Measurements from ENCODE around the gene RPH3AL. TPM values are rescaled to one million over a fixed set of nuclear protein-coding genes. Genes with fewer than 3 reads are reported as not detected.

The RPH3AL gene
- total and polyA plus RNA-seq, 10 of the 15 experiments (the other 5 are each of a cell fraction or from before 2014, with no cell fraction given) = 0.04 to 1.2 (median 0.47) TPM; not detected in 2

DNA sequence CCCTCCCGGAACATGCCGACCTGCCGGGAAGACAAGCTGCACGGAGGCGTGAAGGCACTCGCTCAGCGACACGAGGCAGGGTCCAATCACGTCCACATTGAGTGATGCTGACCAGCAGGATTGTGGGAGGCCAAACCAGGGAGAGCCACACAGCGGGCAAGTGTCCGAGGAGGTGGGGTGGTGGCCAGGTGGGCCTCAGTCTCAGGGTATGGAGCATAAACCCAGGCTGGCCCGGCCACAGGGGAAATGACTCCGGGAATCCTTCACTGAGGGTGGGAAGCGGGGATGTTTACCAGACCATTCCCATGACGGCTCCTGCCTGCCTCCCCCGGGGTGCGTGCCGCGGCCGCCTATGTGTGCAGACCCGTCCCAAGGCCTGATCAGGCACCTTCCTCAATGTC lies 62.5 kb downstream of the RPH3AL start:
- BruUV-seq (replicated peaks) = no TSS peak
- TF ChIP-seq JUNB (IDR thresholded peaks at IDR 0.05) = no peak
- no peak for TF ChIP-seq SP1 (IDR thresholded peaks at IDR 0.05; ENCODE audit: low read depth, low read length)
- TF ChIP-seq CHD1 (IDR thresholded peaks at IDR 0.05; ENCODE audit: low read depth, low read length) = no peak
- no peak for TF ChIP-seq SUPT20H (IDR thresholded peaks at IDR 0.05; ENCODE audit: borderline replicate concordance, control insufficient read depth, low read depth, low read length)
- TF ChIP-seq, protein P1, sequence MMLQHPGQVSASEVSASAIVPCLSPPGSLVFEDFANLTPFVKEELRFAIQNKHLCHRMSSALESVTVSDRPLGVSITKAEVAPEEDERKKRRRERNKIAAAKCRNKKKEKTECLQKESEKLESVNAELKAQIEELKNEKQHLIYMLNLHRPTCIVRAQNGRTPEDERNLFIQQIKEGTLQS (IDR thresholded peaks at IDR 0.05; ENCODE audit: borderline replicate concordance, extremely low read depth, low read depth, low read length) = no peak
- TF ChIP-seq BRCA1 (IDR thresholded peaks at IDR 0.05; ENCODE audit: low read depth, low read length) = no peak
- TF ChIP-seq, protein P2, sequence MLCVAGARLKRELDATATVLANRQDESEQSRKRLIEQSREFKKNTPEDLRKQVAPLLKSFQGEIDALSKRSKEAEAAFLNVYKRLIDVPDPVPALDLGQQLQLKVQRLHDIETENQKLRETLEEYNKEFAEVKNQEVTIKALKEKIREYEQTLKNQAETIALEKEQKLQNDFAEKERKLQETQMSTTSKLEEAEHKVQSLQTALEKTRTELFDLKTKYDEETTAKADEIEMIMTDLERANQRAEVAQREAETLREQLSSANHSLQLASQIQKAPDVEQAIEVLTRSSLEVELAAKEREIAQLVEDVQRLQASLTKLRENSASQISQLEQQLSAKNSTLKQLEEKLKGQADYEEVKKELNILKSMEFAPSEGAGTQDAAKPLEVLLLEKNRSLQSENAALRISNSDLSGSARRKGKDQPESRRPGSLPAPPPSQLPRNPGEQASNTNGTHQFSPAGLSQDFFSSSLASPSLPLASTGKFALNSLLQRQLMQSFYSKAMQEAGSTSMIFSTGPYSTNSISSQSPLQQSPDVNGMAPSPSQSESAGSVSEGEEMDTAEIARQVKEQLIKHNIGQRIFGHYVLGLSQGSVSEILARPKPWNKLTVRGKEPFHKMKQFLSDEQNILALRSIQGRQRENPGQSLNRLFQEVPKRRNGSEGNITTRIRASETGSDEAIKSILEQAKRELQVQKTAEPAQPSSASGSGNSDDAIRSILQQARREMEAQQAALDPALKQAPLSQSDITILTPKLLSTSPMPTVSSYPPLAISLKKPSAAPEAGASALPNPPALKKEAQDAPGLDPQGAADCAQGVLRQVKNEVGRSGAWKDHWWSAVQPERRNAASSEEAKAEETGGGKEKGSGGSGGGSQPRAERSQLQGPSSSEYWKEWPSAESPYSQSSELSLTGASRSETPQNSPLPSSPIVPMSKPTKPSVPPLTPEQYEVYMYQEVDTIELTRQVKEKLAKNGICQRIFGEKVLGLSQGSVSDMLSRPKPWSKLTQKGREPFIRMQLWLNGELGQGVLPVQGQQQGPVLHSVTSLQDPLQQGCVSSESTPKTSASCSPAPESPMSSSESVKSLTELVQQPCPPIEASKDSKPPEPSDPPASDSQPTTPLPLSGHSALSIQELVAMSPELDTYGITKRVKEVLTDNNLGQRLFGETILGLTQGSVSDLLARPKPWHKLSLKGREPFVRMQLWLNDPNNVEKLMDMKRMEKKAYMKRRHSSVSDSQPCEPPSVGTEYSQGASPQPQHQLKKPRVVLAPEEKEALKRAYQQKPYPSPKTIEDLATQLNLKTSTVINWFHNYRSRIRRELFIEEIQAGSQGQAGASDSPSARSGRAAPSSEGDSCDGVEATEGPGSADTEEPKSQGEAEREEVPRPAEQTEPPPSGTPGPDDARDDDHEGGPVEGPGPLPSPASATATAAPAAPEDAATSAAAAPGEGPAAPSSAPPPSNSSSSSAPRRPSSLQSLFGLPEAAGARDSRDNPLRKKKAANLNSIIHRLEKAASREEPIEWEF (IDR thresholded peaks at IDR 0.05; ENCODE audit: insufficient replicate concordance, low read depth, low read length) = no peak
- TF ChIP-seq RUNX3 (IDR thresholded peaks at IDR 0.05; ENCODE audit: low read length) = no peak
- TF ChIP-seq, protein P3, sequence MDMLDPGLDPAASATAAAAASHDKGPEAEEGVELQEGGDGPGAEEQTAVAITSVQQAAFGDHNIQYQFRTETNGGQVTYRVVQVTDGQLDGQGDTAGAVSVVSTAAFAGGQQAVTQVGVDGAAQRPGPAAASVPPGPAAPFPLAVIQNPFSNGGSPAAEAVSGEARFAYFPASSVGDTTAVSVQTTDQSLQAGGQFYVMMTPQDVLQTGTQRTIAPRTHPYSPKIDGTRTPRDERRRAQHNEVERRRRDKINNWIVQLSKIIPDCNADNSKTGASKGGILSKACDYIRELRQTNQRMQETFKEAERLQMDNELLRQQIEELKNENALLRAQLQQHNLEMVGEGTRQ (IDR thresholded peaks at IDR 0.05; ENCODE audit: borderline replicate concordance, low read depth, low read length) = no peak
- no peak for TF ChIP-seq PAX8 (IDR thresholded peaks at IDR 0.05)
- no peak for TF ChIP-seq RFX5 (IDR thresholded peaks at IDR 0.05; ENCODE audit: low read depth, low read length)
- TF ChIP-seq, protein P4, sequence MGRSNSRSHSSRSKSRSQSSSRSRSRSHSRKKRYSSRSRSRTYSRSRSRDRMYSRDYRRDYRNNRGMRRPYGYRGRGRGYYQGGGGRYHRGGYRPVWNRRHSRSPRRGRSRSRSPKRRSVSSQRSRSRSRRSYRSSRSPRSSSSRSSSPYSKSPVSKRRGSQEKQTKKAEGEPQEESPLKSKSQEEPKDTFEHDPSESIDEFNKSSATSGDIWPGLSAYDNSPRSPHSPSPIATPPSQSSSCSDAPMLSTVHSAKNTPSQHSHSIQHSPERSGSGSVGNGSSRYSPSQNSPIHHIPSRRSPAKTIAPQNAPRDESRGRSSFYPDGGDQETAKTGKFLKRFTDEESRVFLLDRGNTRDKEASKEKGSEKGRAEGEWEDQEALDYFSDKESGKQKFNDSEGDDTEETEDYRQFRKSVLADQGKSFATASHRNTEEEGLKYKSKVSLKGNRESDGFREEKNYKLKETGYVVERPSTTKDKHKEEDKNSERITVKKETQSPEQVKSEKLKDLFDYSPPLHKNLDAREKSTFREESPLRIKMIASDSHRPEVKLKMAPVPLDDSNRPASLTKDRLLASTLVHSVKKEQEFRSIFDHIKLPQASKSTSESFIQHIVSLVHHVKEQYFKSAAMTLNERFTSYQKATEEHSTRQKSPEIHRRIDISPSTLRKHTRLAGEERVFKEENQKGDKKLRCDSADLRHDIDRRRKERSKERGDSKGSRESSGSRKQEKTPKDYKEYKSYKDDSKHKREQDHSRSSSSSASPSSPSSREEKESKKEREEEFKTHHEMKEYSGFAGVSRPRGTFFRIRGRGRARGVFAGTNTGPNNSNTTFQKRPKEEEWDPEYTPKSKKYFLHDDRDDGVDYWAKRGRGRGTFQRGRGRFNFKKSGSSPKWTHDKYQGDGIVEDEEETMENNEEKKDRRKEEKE (IDR thresholded peaks at IDR 0.05) = no peak

More for the DNA sequence above, 62.5 kb downstream of the RPH3AL start:
- 58% methylated on average over 19 of the region's 21 CpGs for WGBS (ENCODE audit: insufficient coverage, insufficient replicate concordance, low lambda C conversion rate, missing lambda C conversion rate)
- in situ Hi-C loops (cut with MboI) = no loop called here
- DNase-seq (ENCODE audit: low read depth, low spot score) (no peak), ATAC-seq (no peak), FAIRE-seq (no peak)
- H3K9me3 ChIP-seq (replicated peaks; ENCODE audit: control insufficient read depth, insufficient read depth, low read length) = no peaks in the 10 kb centered on the region
- SMC1A ChIA-PET (ENCODE audit: uncharacterized antibody, unreplicated experiment) = no interaction called here
- H3K27ac ChIP-seq (ENCODE audit: control insufficient read depth, insufficient read depth) = no peak overlapping the region
- H3K9ac ChIP-seq (ENCODE audit: control insufficient read depth, insufficient read depth, low read length) = no peak overlapping the region
- RAD21 ChIA-PET (ENCODE audit: unreplicated experiment) = no interaction called here
- no peaks in the 10 kb centered on the region for H4K20me1 ChIP-seq (ENCODE audit: control insufficient read depth, insufficient read depth)
- intact Hi-C loops (cut with micrococcal nuclease; ENCODE audit: unreplicated experiment) = no loop called here
- H3K36me3 ChIP-seq (ENCODE audit: control insufficient read depth in 2 of 2, insufficient read depth in 2 of 2, low read length in 1 of 2) = no peaks in the 10 kb centered on the region
- CTCF ChIA-PET = no interaction called here
- no peaks in the 10 kb centered on the region for H3K4me1 ChIP-seq (ENCODE audit: control insufficient read depth, insufficient read depth, low read length)
- no peak overlapping the region for H3K4me3 ChIP-seq
- H3K79me2 ChIP-seq (ENCODE audit: control insufficient read depth, insufficient read depth, low read length) = no peaks in the 10 kb centered on the region
- H3K27me3 ChIP-seq (replicated peaks in 1 of 2; ENCODE audit: control insufficient read depth in 2 of 2, insufficient read depth in 2 of 2, low read length in 1 of 2) = no peaks in the 10 kb centered on the region; a peak in 1 of 4 replicates
- no peak overlapping the region for H3K4me2 ChIP-seq (ENCODE audit: control insufficient read depth, insufficient read depth)
- no peak overlapping the region for H2AFZ ChIP-seq (ENCODE audit: control insufficient read depth, low read depth, low read length)
- POLR2A ChIA-PET = no interaction called here
